ENCODE results near the gene JAG1. TPM values are rescaled to one million over a fixed set of nuclear protein-coding genes. Genes with fewer than 3 reads are reported as not detected.
A peak's percentile ranks its signal among the peaks of the same experiment; 100 is the strongest.

The JAG1 gene
- polyA plus RNA-seq, 2 of the 4 experiments (the other 2 are of a cell fraction) = 80.9 to 90.0 TPM

DNA sequence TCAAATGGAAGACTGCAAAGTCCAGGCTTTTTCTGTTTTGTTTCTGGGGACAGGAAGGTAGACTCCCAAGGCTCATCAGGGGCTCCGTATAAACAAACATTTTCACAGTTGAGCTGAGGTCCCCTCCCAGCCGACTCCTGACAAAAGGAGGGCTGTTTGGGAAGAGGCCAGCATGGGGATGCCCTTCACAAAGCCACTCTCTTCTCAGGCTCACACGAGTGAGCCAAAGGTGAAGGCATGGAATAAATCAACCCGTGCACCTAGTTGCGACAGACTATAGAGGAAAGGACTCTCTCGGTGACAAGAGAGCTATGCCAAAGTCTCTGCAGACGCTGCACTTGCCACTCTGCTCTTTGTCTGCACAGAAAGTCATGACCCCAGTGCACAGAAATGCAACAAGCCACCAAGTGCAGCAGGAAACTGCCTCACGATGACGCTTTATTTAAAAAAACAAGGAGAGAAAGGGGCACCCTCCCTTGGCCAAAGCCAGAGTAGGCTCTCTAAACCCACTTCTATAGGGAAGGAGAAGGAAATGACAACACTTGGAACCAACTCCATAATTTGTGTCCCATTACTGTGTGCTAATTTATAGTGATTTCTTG, 21.0 kb downstream of the JAG1 start:
- DNase-seq (ENCODE audit: low read depth in 1 of 2, low spot score in 1 of 2) (no peak), FAIRE-seq (no peak), ATAC-seq (no peak)
- Histone ChIP-seq H3K27ac (peak overlapping the region in 1 of 2 experiments; percentile 12; a peak in 1 of 6 replicates), H3K4me2 (no peak overlapping the region), H3K4me3 (no peak overlapping the region), H3K4me1 (peaks cover 40% of the 10 kb centered on the region; the same call in 2 of the 3 replicates), H3K9me3 (no peaks in the 10 kb centered on the region)
- ChIA-PET POLR2A (interaction anchor here (0.9 kb wide), 1 partner anchor 11 kb away, joined by 3 read pairs; no protein-coding TSS in a partner anchor), CTCF (interaction anchor here (2.2 kb wide), 1 partner anchor 674 kb away, joined by 7 read pairs; no protein-coding TSS in a partner anchor)
- TF ChIP-seq RNF2 (IDR thresholded peaks at IDR 0.05; ENCODE audit: borderline replicate concordance, low read depth) (no peak), BHLHE40 (IDR thresholded peaks at IDR 0.05; ENCODE audit: low read depth, low read length) (no peak), ZC3H11A (IDR thresholded peaks at IDR 0.05) (no peak), HDAC2 (IDR thresholded peaks at IDR 0.05) (no peak)
- WGBS (ENCODE audit: missing lambda C conversion rate) = 79% methylated on average over 9 of the region's 9 CpGs

DNA sequence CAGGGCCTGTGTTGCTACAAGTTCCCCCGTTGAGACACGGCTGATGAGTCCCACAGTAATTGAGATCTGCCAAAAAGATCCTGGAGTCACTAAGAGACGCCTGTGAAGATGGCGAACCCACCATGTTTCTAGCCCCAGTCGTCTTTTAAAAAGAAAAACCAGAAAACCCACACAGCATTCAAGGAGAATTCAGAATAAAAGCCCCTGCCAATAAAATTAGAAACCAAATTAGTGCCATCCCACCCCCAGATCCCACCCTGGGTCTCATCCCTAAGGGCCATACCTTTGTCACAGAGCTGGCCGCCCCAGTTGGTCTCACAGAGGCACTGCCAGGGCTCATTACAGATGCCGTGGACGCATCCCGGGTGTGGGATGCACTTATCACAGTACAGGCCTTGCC, 21.6 kb downstream of the JAG1 start:
- no peak overlapping the region for H3K4me3 ChIP-seq
- FAIRE-seq (no peak), ATAC-seq (no peak), DNase-seq (ENCODE audit: low read depth in 1 of 2, low spot score in 1 of 2) (no peak)
- H3K9me3 ChIP-seq = no peaks in the 10 kb centered on the region
- peaks cover 34% of the 10 kb centered on the region; the same call in 2 of the 3 replicates for H3K4me1 ChIP-seq
- CTCF ChIA-PET = interaction anchor here (0.6 to 4.1 kb wide), 5 partner anchors 12 to 891 kb away, joined by 3 to 19 read pairs (median 4); no protein-coding TSS in a partner anchor
- no peak overlapping the region for H3K27ac ChIP-seq
- WGBS (ENCODE audit: missing lambda C conversion rate) = 95% methylated on average over 9 of the region's 9 CpGs
- TF ChIP-seq, protein P1, sequence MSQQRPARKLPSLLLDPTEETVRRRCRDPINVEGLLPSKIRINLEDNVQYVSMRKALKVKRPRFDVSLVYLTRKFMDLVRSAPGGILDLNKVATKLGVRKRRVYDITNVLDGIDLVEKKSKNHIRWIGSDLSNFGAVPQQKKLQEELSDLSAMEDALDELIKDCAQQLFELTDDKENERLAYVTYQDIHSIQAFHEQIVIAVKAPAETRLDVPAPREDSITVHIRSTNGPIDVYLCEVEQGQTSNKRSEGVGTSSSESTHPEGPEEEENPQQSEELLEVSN (IDR thresholded peaks at IDR 0.05; ENCODE audit: borderline replicate concordance, low read depth) = no peak
- TF ChIP-seq GATA3 (IDR thresholded peaks at IDR 0.05; ENCODE audit: borderline replicate concordance) = no peak
- TF ChIP-seq NFE2L2 (conservative IDR thresholded peaks at IDR 0.05; ENCODE audit: low read length) = no peak
- no peak for TF ChIP-seq HOXA7 (CRISPR knock-in tag; IDR thresholded peaks at IDR 0.05)
- no peak for TF ChIP-seq EHMT2 (IDR thresholded peaks at IDR 0.05; ENCODE audit: low read depth)
- TF ChIP-seq, protein P2, sequence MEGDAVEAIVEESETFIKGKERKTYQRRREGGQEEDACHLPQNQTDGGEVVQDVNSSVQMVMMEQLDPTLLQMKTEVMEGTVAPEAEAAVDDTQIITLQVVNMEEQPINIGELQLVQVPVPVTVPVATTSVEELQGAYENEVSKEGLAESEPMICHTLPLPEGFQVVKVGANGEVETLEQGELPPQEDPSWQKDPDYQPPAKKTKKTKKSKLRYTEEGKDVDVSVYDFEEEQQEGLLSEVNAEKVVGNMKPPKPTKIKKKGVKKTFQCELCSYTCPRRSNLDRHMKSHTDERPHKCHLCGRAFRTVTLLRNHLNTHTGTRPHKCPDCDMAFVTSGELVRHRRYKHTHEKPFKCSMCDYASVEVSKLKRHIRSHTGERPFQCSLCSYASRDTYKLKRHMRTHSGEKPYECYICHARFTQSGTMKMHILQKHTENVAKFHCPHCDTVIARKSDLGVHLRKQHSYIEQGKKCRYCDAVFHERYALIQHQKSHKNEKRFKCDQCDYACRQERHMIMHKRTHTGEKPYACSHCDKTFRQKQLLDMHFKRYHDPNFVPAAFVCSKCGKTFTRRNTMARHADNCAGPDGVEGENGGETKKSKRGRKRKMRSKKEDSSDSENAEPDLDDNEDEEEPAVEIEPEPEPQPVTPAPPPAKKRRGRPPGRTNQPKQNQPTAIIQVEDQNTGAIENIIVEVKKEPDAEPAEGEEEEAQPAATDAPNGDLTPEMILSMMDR (IDR thresholded peaks at IDR 0.05) = no peak
- TF ChIP-seq HEYL (CRISPR knock-in tag; IDR thresholded peaks at IDR 0.05) = no peak
- no peak for TF ChIP-seq TFCP2L1 (CRISPR knock-in tag; IDR thresholded peaks at IDR 0.05)
- TF ChIP-seq FOXS1 (CRISPR knock-in tag; IDR thresholded peaks at IDR 0.05) = no peak
- no peak for TF ChIP-seq ZNF302 (CRISPR knock-in tag; IDR thresholded peaks at IDR 0.05)
- TF ChIP-seq RCOR1 (IDR thresholded peaks at IDR 0.05; ENCODE audit: low read depth, low read length) = no peak
- TF ChIP-seq, protein P3, sequence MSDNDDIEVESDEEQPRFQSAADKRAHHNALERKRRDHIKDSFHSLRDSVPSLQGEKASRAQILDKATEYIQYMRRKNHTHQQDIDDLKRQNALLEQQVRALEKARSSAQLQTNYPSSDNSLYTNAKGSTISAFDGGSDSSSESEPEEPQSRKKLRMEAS (IDR thresholded peaks at IDR 0.05) = no peak
- TF ChIP-seq MAFK (IDR thresholded peaks at IDR 0.05; ENCODE audit: partially characterized antibody) = no peak
- TF ChIP-seq, protein P4, sequence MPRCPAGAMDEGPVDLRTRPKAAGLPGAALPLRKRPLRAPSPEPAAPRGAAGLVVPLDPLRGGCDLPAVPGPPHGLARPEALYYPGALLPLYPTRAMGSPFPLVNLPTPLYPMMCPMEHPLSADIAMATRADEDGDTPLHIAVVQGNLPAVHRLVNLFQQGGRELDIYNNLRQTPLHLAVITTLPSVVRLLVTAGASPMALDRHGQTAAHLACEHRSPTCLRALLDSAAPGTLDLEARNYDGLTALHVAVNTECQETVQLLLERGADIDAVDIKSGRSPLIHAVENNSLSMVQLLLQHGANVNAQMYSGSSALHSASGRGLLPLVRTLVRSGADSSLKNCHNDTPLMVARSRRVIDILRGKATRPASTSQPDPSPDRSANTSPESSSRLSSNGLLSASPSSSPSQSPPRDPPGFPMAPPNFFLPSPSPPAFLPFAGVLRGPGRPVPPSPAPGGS (IDR thresholded peaks at IDR 0.05) = no peak
- no peak for TF ChIP-seq ZSCAN20 (CRISPR knock-in tag; IDR thresholded peaks at IDR 0.05)
- TF ChIP-seq, protein P5, sequence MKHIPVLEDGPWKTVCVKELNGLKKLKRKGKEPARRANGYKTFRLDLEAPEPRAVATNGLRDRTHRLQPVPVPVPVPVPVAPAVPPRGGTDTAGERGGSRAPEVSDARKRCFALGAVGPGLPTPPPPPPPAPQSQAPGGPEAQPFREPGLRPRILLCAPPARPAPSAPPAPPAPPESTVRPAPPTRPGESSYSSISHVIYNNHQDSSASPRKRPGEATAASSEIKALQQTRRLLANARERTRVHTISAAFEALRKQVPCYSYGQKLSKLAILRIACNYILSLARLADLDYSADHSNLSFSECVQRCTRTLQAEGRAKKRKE (CRISPR knock-in tag; IDR thresholded peaks at IDR 0.05; ENCODE audit: low read depth) = no peak
- TF ChIP-seq, protein P6, sequence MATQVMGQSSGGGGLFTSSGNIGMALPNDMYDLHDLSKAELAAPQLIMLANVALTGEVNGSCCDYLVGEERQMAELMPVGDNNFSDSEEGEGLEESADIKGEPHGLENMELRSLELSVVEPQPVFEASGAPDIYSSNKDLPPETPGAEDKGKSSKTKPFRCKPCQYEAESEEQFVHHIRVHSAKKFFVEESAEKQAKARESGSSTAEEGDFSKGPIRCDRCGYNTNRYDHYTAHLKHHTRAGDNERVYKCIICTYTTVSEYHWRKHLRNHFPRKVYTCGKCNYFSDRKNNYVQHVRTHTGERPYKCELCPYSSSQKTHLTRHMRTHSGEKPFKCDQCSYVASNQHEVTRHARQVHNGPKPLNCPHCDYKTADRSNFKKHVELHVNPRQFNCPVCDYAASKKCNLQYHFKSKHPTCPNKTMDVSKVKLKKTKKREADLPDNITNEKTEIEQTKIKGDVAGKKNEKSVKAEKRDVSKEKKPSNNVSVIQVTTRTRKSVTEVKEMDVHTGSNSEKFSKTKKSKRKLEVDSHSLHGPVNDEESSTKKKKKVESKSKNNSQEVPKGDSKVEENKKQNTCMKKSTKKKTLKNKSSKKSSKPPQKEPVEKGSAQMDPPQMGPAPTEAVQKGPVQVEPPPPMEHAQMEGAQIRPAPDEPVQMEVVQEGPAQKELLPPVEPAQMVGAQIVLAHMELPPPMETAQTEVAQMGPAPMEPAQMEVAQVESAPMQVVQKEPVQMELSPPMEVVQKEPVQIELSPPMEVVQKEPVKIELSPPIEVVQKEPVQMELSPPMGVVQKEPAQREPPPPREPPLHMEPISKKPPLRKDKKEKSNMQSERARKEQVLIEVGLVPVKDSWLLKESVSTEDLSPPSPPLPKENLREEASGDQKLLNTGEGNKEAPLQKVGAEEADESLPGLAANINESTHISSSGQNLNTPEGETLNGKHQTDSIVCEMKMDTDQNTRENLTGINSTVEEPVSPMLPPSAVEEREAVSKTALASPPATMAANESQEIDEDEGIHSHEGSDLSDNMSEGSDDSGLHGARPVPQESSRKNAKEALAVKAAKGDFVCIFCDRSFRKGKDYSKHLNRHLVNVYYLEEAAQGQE (IDR thresholded peaks at IDR 0.05) = no peak
- TF ChIP-seq HDAC2 (IDR thresholded peaks at IDR 0.05) = no peak
- TF ChIP-seq, protein P7, sequence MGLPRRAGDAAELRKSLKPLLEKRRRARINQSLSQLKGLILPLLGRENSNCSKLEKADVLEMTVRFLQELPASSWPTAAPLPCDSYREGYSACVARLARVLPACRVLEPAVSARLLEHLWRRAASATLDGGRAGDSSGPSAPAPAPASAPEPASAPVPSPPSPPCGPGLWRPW (IDR thresholded peaks at IDR 0.05) = no peak
- H3K4me2 ChIP-seq = no peak overlapping the region
- POLR2A ChIA-PET = no interaction called here
